Heart right ventricle (tissue), 16 donors: Measurements from ENCODE around the gene FAM240B. TPM values are rescaled to one million over a fixed set of nuclear protein-coding genes. Genes with fewer than 3 reads are reported as not detected.

Experiments used
- ATAC-seq, 8 donors: fragments of 200-7000 bp; cut with Tn5 transposase; one replicate each; pipeline ENCODE4 v1.9.1; 2020; ENCODE audit warnings: mild to moderate bottlenecking in 8 of 8, moderate library complexity in 8 of 8, moderate number of reproducible peaks in 1 of 8
- DNase-seq, 2 donors: peaks; one replicate each; pipeline ENCODE4 v3.0.0-alpha.2; 2020
- H3K27ac ChIP-seq, 10 donors: fragments of 200-600 bp; sonication (generic) in 2 of 10; one replicate each; pipeline versions ENCODE4 v1.5.0 to v1.8.0; 2020 to 2022; ENCODE audit warnings: mild to moderate bottlenecking in 3 of 10
- H3K27me3 ChIP-seq, 7 donors: fragments of 200-600 bp; one replicate each; pipeline ENCODE4 v1.8.0; 2021 to 2022; ENCODE audit warnings: mild to moderate bottlenecking in 2 of 7
- H3K36me3 ChIP-seq, 9 donors: fragments of 200-600 bp; sonication (generic) in 1 of 9; one replicate each; pipeline versions ENCODE4 v1.5.0 to v1.8.0; 2020 to 2022; ENCODE audit warnings: mild to moderate bottlenecking in 2 of 9
- H3K4me1 ChIP-seq, 9 donors: fragments of 200-600 bp; sonication (generic) in 1 of 9; one replicate each; pipeline versions ENCODE4 v1.5.0 to v1.8.0; 2020 to 2022; ENCODE audit warnings: mild to moderate bottlenecking in 4 of 9
- H3K4me3 ChIP-seq, 10 donors: fragments of 200-600 bp; sonication (generic) in 2 of 10; one replicate each; pipeline versions ENCODE4 v1.5.0 to v1.8.0; 2020 to 2022; ENCODE audit warnings: mild to moderate bottlenecking in 7 of 10, moderate library complexity in 2 of 10
- H3K9me3 ChIP-seq, 11 donors: fragments of 200-600 bp in 10 of 11; sonication (generic) in 2 of 11; one replicate each; pipeline versions ENCODE4 v1.5.0 to v1.8.0; 2013 to 2022; ENCODE audit warnings: mild to moderate bottlenecking in 2 of 11, control low read depth in 1 of 11, moderate library complexity in 1 of 11
- CTCF ChIP-seq, 9 donors: fragments of 200-600 bp; sonication (generic) in 2 of 9; IDR thresholded peaks; one replicate each; pipeline versions ENCODE4 v1.5.0 to v1.8.0; 2021 to 2022; ENCODE audit warnings: antibody characterized with exemption in 9 of 9, mild to moderate bottlenecking in 5 of 9, moderate library complexity in 1 of 9
- WGBS, 2 donors: extraction: QIAGEN DNeasy Blood & Tissue Kit; methylation state at CpG; one replicate each; pipeline ENCODE4 v1.1.7; 2013; ENCODE audit warnings: inconsistent platforms in 1 of 2; 5-methylcytosine and 5-hydroxymethylcytosine counted together
- intact Hi-C, 10 donors: fragments of 100-400 bp; cut with DNase I; formaldehyde crosslinking; loops; one replicate each; pipeline versions ENCODE4 v1.11.1 to v1.14.2; 2022
- polyA plus RNA-seq, 2 donors: library from polyadenylated mRNA; stranded (reverse); fragments of 200-250 nt; gene quantifications; one replicate each; pipeline ENCODE4 v1.2.3, GENCODE V29; 2013
- total RNA-seq, 10 donors: library from RNA; stranded (reverse); fragmentation: NEBNext Ultra II Directional in 3 of 10; extraction: Animal tissue kit (Norgen Biotek cat#: 25700) in 3 of 10; gene quantifications; one replicate each; pipeline versions ENCODE4 v1.2.1 to v1.2.4, GENCODE V29; 2021 to 2023
- donor health status: Arrhythmogenic right ventricular cardiomyopathy.
- donor health status: ischemic (EF 13 %, LVEDD 7.1; RV severe dilation, severe dysfunction).
- donor health status: healthy with polysubstance abuse.
- donor health status: DM: no; HTN: yes; CAD: no.
- donor health status: DM: no; HTN: no; CAD: no.
- donor health status: ischemic (EF 25% LVEDD 6.9; RV normal size, moderate dysfunction).
- donor health status: ischemic (EF 25% LVEDD 5.7; RV mildly dilated, moderate dysfunction).
- donor health status: healthy.
- donor health status: DM: yes; HTN: yes; CAD: no.
- donor health status: Ischemic cardiomyopathy.
- donor health status: ischemic (EF 35%, LVEDD 5.7; RV mildly dilated, moderate dysfunction).
- donor health status: nonischemic (EF 11% LVEDD 7.7; RV severe dilation, severe dysfunction).
- donor health status: DM: yes; HTN: yes; CAD: no.
- donor health status: PGD.
- donor health status: ischemic (EF 29% LVEDD 5.4; RV normal size, mild dysfunction).
- donor health status: nonischemic (EF 23%, LVEDD 6.1; RV moderate dilation, normal function).

The FAM240B gene
- total and polyA plus RNA-seq, 12 donors = not detected

DNA sequence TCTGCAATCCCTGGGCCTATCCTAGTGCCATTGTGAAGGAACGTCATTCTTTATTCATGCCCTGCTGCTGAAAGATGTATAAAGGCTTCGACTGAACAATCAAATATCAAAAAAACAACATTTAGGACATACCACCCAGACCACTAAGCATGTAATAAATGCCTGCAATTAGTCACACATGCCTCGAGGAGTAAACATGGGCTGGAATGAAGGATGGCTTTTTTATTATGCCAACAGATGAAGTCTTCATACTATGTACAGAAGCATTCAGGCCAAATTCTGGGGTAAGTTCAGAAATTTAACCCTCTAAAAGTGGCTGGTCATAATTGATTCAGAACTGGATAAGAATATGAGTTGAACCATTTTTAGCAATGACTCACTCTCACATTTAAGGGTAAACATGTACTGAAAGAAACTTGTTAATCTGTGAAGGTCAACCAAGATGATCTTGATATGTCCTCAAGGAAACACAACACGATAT, 38.1 kb downstream of the FAM240B start:
- no peak overlapping the region for H3K4me3 ChIP-seq
- no peaks in the 10 kb centered on the region for H3K9me3 ChIP-seq
- WGBS, 2 donors = 75% methylated on average over 4 of the region's 4 CpGs
- no peak for ATAC-seq
- H3K4me1 ChIP-seq = peaks cover 0 to 20% (median 2%) of the 10 kb centered on the region in 9 donors
- no peak overlapping the region for H3K27ac ChIP-seq
- no peak for TF ChIP-seq CTCF (IDR thresholded peaks at IDR 0.05)
- no peak for DNase-seq
- no peaks in the 10 kb centered on the region for H3K36me3 ChIP-seq
- H3K27me3 ChIP-seq = no peaks in the 10 kb centered on the region
- intact Hi-C loops = loop anchor here in 1 of 10 donors (10.0 kb wide), 1 partner anchor 57 kb away; the partner anchor contains the start of gene ANKRD18A

GRCh38 chr9:38680837-38681445, 39.0 kb downstream of the FAM240B start:
- Histone ChIP-seq H3K36me3 (no peaks in the 10 kb centered on the region), H3K4me1 (peaks cover 0 to 19% (median 0%) of the 10 kb centered on the region in 9 donors), H3K4me3 (no peak overlapping the region), H3K27ac (no peak overlapping the region), H3K9me3 (no peaks in the 10 kb centered on the region), H3K27me3 (no peaks in the 10 kb centered on the region)
- no peak for TF ChIP-seq CTCF (IDR thresholded peaks at IDR 0.05)
- DNase-seq (no peak), ATAC-seq (no peak)
- intact Hi-C loops = loop anchor here in 1 of 10 donors (10.0 kb wide), 1 partner anchor 56 kb away; the partner anchor contains the start of gene ANKRD18A
- 73 to 77% methylated on average over 14 of the region's 14 CpGs for WGBS, 2 donors

GRCh38 chr9:38677660-38678303, 42.2 kb downstream of the FAM240B start:
- no peak overlapping the region for H3K4me3 ChIP-seq
- ATAC-seq (peak; percentile 81 to 93 (median 88)), DNase-seq (peak; percentile 50 to 67)
- H3K9me3 ChIP-seq = no peaks in the 10 kb centered on the region
- intact Hi-C loops = loop anchor here in 1 of 10 donors (2.0 kb wide), 1 partner anchor 13 kb away; no protein-coding TSS in a partner anchor
- WGBS, 2 donors = 20 to 36% methylated on average over 14 of the region's 14 CpGs
- H3K36me3 ChIP-seq = no peaks in the 10 kb centered on the region
- peaks cover 0 to 19% (median 0%) of the 10 kb centered on the region in 9 donors for H3K4me1 ChIP-seq
- TF ChIP-seq CTCF (IDR thresholded peaks at IDR 0.05) = no peak
- H3K27ac ChIP-seq = peak overlapping the region in 7 of 10 donors; percentile 10 to 54 (median 31)
- H3K27me3 ChIP-seq = no peaks in the 10 kb centered on the region

DNA sequence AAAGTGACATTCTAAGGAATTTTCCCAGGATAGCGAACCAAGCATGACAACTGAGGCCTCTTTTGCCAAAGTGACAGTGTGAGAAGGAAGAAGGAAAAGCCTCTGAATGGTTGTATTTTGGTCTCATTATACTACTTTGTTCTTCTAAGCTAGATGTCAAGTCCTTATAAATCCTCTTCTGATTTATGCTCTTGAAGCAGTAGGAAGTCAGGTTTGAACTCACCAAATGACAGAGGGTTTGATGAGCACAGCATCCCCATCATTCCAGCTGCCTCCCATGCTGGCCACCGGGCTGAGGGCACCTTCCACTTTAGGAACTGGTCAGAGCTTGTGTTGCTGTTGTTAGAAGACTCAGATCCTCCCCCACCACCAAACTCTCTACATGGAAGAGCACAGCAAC, 44.1 kb downstream of the FAM240B start:
- ATAC-seq (no peak), DNase-seq (no peak)
- Histone ChIP-seq H3K4me1 (peaks cover 0 to 21% (median 6%) of the 10 kb centered on the region in 9 donors), H3K27me3 (no peaks in the 10 kb centered on the region), H3K36me3 (no peaks in the 10 kb centered on the region), H3K4me3 (no peak overlapping the region), H3K9me3 (no peaks in the 10 kb centered on the region), H3K27ac (peak overlapping the region in 1 of 10 donors; percentile 10)
- TF ChIP-seq CTCF (IDR thresholded peaks at IDR 0.05) = no peak
- intact Hi-C loops = loop anchor here in 1 of 10 donors (2.0 kb wide), 1 partner anchor 15 kb away; no protein-coding TSS in a partner anchor
- WGBS, 2 donors = 82 to 94% methylated on average over 2 of the region's 2 CpGs
